HG03432 (cell line): Measurements from ENCODE around the gene CTSH.
"Not testable (repeated sequence)": the region's sequence is repeated elsewhere in the genome, so short reads cannot be mapped to it uniquely, and the experiment has no call there.

Source experiments
- ATAC-seq: cut with Tn5 transposase; IDR thresholded peaks from one replicate; pipeline ENCODE4 v1.9.1; 2021; ENCODE audit warnings: mild to moderate bottlenecking, moderate library complexity; ENCODE audit not compliant: unreplicated experiment

CTSH gene

GRCh38 chr15:78944202-78944625 lies 632 bp downstream of the CTSH start:
- ATAC-seq = peak; percentile 15

DNA sequence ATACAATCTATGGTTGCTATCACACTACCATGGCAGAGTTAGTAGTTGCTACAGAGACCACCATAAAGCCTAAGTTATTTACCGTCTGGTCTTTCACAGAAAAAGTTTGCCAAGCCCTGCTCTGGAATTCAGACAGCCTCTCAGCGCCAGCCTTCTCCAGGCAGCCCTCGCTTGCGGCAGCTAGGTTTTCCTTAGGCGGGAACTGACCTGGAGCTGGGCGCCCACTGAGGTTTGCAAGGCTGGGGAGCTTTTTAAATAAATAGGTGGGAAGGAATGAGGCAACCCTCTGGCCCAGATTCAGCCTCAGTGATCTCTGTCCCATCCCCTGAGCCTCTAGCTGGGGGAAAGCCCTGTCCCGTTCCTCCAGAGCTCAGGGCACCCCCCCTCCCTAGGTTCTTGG lies 1.2 kb downstream of the CTSH start:
- ATAC-seq = no peak

- no peak for ATAC-seq
These were observed 2.1 kb downstream of the CTSH start for GRCh38 chr15:78942741-78943140.

DNA sequence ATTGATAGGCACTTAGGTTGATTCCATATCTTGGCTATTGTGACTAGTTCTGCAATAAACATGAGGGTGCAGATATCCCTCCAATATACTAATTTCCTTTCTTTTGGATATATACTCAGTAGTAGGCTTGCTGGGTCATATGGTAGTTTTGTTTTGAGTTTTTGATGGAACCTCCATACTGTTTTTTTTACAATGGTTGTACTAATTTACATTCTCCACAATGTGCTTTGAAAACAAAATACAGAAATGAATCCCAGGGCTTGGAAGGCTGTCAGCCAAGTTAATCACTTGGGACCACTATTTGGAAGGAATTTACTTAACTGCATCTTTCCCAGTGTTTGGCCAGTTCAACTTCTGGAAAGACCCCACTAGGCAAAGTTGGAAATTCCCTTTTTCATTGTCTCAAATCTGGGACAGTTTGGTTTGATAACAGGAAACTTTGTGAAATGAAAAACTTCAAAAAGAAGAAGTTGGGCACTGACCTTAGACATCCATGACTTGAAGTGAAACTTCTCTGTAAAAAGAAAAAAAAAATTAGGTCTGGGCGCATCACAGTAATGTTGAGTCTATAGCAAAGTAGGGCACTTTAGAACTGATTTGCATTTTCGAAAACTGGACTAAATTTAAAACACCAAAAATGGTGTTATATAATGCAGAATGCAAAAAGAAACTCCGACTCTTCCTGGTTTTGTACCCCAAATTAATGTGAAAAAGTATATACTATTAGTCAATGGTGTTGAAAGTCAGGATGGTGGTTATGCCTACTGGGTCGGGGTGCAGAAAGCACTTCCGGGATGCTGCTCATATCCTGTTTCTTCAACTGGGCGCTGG lies 6.0 kb downstream of the CTSH start:
- ATAC-seq = peak; percentile 75

- no peak for ATAC-seq
These were observed 7.6 kb downstream of the CTSH start for GRCh38 chr15:78937132-78937739.

- no peak for ATAC-seq
These were observed 10.2 kb downstream of the CTSH start for GRCh38 chr15:78934655-78935023.

- no peak for ATAC-seq
These were observed 10.8 kb downstream of the CTSH start for GRCh38 chr15:78933823-78934654.

GRCh38 chr15:78933187-78933822 lies 11.5 kb downstream of the CTSH start:
- no peak for ATAC-seq

GRCh38 chr15:78932258-78932808 lies 12.5 kb downstream of the CTSH start:
- no peak for ATAC-seq

DNA sequence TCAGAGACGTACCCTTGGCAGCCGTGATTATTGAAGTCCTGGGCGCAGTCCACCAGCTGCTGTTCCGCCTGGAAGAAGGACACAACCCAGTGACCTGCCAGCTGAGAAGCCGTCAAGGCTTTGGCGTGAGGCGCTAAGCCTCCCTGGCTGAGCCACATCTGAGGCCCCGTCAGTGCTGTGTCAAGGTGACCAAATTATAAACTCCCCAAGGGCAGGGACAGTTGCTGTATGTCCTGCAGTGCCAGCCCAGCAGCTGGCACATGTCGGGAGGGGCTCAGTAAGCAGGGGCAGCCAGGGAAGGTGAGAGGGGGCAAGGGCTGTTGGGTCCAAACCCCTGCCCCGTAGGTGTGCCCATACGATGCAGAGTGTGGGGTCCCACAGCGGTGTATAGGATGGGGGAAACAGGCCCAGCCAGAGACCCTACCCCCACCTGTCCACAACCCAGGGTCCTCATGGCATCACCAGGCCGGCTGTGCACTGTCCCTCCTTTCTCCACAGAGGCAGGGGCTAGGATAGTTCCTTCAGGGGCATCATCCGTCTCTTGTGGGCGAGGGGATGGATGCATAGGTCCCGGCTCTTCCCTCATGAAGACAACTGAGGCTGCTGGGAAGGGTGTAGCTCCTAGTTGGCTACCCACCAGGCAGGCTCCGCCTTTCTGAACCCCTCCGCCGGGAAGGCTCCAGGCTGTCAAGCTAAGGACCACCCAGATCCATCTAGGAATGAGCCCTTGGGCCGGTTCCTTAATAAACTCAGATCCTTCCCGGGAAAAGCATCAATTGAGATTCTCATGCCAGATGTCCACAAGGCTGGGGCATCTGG lies 13.2 kb downstream of the CTSH start:
- no peak for ATAC-seq

- no peak for ATAC-seq
These were observed 14.1 kb downstream of the CTSH start for GRCh38 chr15:78930577-78931388.

DNA sequence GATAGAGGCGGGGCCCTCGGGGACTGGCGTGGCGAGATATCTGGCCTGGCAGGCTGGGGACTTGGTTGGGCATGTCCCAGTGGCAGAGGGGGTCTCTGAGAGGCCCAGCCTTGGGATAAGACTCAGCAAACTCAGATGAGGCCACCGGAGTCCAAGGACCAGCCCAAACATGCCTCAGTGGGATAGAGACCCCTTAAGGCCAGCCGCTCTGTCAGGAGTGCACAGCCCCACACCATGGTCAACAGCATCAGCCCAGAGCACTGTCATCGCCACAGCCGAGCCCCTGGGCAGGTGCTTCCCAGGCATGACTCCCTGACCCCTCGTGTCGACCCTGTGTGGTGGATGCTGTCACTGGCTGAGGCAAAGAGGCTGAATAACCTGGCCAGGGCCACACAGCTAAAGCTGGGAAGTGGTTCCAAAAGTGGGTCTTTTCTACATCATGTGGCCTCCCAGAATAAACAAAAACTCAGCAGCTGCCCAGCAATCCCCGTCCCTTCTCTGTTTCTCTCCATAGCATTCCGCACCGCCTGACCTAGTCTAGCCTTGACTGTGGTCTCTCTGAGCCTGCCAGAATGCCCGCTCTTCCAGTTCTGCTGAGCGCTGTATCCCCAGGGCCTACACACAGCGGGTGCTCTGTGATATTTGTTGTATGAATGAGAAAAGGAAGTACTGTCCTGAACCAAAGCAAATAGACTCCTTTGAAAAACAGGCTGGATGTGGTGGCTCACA lies 15.1 kb downstream of the CTSH start:
- no peak for ATAC-seq

- ATAC-seq = no peak
These were observed 16.2 kb downstream of the CTSH start for GRCh38 chr15:78928616-78929093.

DNA sequence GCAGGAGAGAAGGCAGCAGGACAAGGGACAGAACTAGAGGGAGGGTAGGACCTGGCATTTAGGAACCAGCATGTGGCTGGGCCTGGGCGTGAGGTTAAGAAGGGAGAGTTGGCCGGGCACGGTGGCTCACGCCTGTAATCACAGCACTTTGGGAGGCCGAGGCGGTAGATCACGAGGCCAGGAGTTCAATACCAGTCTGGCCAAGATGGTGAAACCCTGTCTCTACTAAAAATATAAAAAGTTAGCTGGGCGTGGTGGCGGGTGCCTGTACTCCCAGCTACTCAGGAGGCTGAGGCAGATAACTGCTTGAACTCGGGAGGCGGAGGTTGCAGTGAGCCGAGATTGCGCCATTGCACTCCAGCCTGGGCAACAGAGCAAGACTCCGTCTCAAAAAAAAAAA lies 16.7 kb downstream of the CTSH start:
- ATAC-seq = not testable (repeated sequence)

GRCh38 chr15:78927077-78927790 lies 17.6 kb downstream of the CTSH start:
- no peak for ATAC-seq

DNA sequence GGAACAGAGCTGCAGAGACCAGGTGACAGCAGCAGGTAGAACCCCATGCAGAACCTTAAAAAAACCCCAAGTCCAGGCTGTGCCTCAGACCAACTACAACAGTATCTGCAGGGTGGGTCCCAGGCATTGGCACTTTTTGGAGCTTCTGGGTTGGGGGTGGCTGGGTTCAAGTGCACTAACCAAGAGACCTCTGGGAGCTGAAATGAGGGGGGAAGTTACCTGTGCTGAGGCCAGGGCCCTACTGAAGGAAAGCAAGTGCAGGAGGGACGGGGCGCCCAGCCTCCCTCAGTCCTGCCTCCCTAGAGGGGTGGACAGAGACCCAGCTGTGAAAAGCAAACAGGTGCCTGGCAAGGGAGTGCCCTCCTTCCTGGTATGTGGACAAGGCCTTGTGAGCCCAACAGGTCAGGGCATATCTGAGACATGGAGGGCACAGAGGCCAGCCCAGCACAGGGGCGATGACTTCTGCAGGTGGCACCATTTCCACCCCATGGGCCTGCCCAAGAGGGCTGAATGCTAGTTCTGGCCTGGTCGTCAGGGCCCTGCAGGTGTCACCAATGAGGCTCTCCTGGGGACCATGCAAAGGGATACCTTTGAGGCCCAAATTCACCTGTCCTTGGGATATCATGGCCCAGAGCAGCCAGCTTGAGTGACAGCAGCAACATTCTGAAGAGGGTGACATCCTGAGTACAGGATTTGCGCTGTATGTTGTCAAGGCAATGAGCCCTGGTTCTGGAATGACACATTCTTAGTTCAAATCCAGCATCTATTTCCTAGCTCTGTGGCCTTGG lies 18.7 kb downstream of the CTSH start:
- no peak for ATAC-seq

DNA sequence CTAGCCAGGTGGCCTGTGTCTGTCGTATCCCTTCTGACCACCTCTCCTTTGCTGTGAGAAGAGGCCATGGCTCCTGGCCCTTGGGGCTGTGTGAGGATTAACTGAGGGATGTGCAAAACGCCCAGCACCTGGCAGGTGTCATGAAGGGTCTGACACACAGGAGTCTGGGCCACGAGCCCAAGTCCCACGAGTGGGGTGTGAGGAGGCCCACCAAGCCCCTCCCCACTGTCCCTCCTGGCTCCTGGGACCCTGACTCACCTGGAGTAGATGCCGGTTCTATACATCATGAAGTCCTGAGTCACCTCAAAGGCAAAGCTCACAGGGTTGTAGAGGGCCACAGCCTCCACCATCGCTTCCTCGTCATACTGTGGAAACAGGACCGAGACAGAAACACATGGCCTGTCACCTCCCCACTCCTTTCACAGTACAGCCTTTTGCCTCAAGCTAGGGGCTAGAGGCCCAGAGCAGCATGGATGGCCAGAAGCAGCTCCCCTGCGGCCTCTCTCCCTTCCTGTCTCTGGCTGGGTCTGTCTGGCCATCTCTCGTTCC lies 19.7 kb downstream of the CTSH start:
- ATAC-seq = no peak
